GM23338 (cell line): ENCODE results near the gene ZHX3.

Experiments
- CREB1 ChIP-seq: fragments of 250-450 bp; sonication (Bioruptor Pico); IDR thresholded peaks from 2 replicates; pipeline ENCODE4 v1.5.0; 2020; ENCODE audit warnings: low read depth, mild to moderate bottlenecking, moderate library complexity
- EZH2 ChIP-seq: fragments of 200-600 bp; sonication (generic); IDR thresholded peaks from one replicate; pipeline ENCODE4 v1.8.0; 2017; ENCODE audit warnings: antibody characterized with exemption, mild to moderate bottlenecking, low read depth; ENCODE audit not compliant: unreplicated experiment
- EZH2phosphoT487 ChIP-seq: fragments of 200-600 bp; sonication (generic); IDR thresholded peaks from one replicate; pipeline ENCODE4 v1.8.1; 2018; ENCODE audit warnings: antibody characterized with exemption; ENCODE audit not compliant: unreplicated experiment
- JUNB ChIP-seq: IDR thresholded peaks from one replicate; pipeline ENCODE4 v1.6.1; 2016; ENCODE audit warnings: antibody characterized with exemption; ENCODE audit not compliant: unreplicated experiment
- NANOG ChIP-seq: IDR thresholded peaks from 2 replicates; pipeline ENCODE4 v1.6.1; 2016; ENCODE audit warnings: antibody characterized with exemption, borderline replicate concordance
- POLR2AphosphoS5 ChIP-seq: IDR thresholded peaks from 2 replicates; pipeline ENCODE4 v1.6.1; 2016; ENCODE audit warnings: antibody characterized with exemption, low read depth
- STAT1 ChIP-seq: IDR thresholded peaks from one replicate; pipeline ENCODE4 v1.6.1; 2016; ENCODE audit warnings: antibody characterized with exemption; ENCODE audit not compliant: unreplicated experiment
- ZNF114 ChIP-seq: fragments of 250-450 bp; sonication (Bioruptor Pico); IDR thresholded peaks from 2 replicates; pipeline ENCODE4 v1.5.0; 2020; ENCODE audit warnings: mild to moderate bottlenecking, moderate library complexity
- TF ChIP-seq, protein P1 (sequence below), 2 experiments: fragments of 200-600 bp in 1 of 2; sonication (generic) in 1 of 2; conservative IDR thresholded peaks; 2 replicates each; pipeline versions ENCODE4 v1.5.1 to v1.6.1; 2016 to 2017; ENCODE audit warnings: antibody characterized with exemption in 2 of 2, low read depth in 2 of 2, mild to moderate bottlenecking in 2 of 2, moderate library complexity in 1 of 2
- TF ChIP-seq, protein P2 (sequence below): fragments of 250-450 bp; sonication (Bioruptor Pico); IDR thresholded peaks from 2 replicates; pipeline ENCODE4 v1.5.0; 2020; ENCODE audit warnings: mild to moderate bottlenecking, moderate library complexity
- TF ChIP-seq, protein P3 (sequence below): IDR thresholded peaks from one replicate; pipeline ENCODE4 v1.6.1; 2018; ENCODE audit warnings: antibody characterized with exemption; ENCODE audit not compliant: unreplicated experiment

DNA sequence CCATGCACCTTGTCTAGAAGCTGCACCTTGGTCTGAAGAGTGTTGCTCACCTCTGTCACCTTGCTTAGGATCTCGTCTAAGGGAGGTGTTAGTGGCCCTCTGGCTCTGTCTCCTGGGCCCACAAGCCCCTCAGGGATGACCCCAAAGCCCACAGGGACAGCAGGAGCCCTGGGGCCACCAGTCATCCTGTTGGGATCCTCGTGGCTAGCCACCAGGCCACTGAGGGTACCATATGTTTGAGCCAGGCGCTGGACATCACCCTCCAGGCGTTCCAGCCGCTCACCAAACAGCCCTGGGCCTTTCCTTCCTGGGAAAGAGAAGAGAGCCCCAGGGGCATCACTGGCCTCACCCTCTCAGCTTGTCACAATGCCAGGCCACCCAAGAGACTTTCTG is 45.2 kb upstream of the ZHX3 start:
- TF ChIP-seq, protein P1, sequence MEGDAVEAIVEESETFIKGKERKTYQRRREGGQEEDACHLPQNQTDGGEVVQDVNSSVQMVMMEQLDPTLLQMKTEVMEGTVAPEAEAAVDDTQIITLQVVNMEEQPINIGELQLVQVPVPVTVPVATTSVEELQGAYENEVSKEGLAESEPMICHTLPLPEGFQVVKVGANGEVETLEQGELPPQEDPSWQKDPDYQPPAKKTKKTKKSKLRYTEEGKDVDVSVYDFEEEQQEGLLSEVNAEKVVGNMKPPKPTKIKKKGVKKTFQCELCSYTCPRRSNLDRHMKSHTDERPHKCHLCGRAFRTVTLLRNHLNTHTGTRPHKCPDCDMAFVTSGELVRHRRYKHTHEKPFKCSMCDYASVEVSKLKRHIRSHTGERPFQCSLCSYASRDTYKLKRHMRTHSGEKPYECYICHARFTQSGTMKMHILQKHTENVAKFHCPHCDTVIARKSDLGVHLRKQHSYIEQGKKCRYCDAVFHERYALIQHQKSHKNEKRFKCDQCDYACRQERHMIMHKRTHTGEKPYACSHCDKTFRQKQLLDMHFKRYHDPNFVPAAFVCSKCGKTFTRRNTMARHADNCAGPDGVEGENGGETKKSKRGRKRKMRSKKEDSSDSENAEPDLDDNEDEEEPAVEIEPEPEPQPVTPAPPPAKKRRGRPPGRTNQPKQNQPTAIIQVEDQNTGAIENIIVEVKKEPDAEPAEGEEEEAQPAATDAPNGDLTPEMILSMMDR (conservative IDR thresholded peaks at IDR 0.05; ENCODE audit: low read depth in 2 of 2) = no peak
- TF ChIP-seq POLR2AphosphoS5 (no peak), EZH2phosphoT487 (no peak), EZH2 (no peak), CREB1 (CRISPR knock-in tag) (no peak), JUNB (no peak), NANOG (no peak), STAT1 (no peak), ZNF114 (CRISPR knock-in tag) (no peak)
- TF ChIP-seq, protein P2, sequence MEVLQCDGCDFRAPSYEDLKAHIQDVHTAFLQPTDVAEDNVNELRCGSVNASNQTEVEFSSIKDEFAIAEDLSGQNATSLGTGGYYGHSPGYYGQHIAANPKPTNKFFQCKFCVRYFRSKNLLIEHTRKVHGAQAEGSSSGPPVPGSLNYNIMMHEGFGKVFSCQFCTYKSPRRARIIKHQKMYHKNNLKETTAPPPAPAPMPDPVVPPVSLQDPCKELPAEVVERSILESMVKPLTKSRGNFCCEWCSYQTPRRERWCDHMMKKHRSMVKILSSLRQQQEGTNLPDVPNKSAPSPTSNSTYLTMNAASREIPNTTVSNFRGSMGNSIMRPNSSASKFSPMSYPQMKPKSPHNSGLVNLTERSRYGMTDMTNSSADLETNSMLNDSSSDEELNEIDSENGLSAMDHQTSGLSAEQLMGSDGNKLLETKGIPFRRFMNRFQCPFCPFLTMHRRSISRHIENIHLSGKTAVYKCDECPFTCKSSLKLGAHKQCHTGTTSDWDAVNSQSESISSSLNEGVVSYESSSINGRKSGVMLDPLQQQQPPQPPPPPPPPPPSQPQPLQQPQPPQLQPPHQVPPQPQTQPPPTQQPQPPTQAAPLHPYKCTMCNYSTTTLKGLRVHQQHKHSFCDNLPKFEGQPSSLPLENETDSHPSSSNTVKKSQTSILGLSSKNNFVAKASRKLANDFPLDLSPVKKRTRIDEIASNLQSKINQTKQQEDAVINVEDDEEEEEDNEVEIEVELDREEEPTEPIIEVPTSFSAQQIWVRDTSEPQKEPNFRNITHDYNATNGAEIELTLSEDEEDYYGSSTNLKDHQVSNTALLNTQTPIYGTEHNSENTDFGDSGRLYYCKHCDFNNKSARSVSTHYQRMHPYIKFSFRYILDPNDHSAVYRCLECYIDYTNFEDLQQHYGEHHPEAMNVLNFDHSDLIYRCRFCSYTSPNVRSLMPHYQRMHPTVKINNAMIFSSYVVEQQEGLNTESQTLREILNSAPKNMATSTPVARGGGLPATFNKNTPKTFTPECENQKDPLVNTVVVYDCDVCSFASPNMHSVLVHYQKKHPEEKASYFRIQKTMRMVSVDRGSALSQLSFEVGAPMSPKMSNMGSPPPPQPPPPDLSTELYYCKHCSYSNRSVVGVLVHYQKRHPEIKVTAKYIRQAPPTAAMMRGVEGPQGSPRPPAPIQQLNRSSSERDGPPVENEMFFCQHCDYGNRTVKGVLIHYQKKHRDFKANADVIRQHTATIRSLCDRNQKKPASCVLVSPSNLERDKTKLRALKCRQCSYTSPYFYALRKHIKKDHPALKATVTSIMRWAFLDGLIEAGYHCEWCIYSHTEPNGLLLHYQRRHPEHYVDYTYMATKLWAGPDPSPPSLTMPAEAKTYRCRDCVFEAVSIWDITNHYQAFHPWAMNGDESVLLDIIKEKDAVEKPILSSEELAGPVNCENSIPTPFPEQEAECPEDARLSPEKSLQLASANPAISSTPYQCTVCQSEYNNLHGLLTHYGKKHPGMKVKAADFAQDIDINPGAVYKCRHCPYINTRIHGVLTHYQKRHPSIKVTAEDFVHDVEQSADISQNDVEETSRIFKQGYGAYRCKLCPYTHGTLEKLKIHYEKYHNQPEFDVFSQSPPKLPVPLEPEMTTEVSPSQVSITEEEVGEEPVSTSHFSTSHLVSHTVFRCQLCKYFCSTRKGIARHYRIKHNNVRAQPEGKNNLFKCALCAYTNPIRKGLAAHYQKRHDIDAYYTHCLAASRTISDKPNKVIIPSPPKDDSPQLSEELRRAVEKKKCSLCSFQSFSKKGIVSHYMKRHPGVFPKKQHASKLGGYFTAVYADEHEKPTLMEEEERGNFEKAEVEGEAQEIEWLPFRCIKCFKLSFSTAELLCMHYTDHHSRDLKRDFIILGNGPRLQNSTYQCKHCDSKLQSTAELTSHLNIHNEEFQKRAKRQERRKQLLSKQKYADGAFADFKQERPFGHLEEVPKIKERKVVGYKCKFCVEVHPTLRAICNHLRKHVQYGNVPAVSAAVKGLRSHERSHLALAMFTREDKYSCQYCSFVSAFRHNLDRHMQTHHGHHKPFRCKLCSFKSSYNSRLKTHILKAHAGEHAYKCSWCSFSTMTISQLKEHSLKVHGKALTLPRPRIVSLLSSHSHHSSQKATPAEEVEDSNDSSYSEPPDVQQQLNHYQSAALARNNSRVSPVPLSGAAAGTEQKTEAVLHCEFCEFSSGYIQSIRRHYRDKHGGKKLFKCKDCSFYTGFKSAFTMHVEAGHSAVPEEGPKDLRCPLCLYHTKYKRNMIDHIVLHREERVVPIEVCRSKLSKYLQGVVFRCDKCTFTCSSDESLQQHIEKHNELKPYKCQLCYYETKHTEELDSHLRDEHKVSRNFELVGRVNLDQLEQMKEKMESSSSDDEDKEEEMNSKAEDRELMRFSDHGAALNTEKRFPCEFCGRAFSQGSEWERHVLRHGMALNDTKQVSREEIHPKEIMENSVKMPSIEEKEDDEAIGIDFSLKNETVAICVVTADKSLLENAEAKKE (CRISPR knock-in tag) = no peak
- TF ChIP-seq, protein P3, sequence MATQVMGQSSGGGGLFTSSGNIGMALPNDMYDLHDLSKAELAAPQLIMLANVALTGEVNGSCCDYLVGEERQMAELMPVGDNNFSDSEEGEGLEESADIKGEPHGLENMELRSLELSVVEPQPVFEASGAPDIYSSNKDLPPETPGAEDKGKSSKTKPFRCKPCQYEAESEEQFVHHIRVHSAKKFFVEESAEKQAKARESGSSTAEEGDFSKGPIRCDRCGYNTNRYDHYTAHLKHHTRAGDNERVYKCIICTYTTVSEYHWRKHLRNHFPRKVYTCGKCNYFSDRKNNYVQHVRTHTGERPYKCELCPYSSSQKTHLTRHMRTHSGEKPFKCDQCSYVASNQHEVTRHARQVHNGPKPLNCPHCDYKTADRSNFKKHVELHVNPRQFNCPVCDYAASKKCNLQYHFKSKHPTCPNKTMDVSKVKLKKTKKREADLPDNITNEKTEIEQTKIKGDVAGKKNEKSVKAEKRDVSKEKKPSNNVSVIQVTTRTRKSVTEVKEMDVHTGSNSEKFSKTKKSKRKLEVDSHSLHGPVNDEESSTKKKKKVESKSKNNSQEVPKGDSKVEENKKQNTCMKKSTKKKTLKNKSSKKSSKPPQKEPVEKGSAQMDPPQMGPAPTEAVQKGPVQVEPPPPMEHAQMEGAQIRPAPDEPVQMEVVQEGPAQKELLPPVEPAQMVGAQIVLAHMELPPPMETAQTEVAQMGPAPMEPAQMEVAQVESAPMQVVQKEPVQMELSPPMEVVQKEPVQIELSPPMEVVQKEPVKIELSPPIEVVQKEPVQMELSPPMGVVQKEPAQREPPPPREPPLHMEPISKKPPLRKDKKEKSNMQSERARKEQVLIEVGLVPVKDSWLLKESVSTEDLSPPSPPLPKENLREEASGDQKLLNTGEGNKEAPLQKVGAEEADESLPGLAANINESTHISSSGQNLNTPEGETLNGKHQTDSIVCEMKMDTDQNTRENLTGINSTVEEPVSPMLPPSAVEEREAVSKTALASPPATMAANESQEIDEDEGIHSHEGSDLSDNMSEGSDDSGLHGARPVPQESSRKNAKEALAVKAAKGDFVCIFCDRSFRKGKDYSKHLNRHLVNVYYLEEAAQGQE = no peak
